Nephron (organoid): ENCODE measurements around the gene RAVER2.

ENCODE experiments used
- H3K27ac Mint-ChIP-seq, 3 experiments: 2 replicates each; pipeline ENCODE4 v1.8.0; 2020; ENCODE audit warnings: mixed read lengths in 3 of 3, mild to moderate bottlenecking in 2 of 3, moderate library complexity in 1 of 3
- H3K27me3 Mint-ChIP-seq: 2 replicates; pipeline ENCODE4 v1.8.0; 2021; ENCODE audit warnings: low read depth, mild to moderate bottlenecking, moderate library complexity, mixed read lengths
- H3K36me3 Mint-ChIP-seq: 2 replicates; pipeline ENCODE4 v1.8.0; 2020; ENCODE audit warnings: low read depth, mixed read lengths
- H3K4me1 Mint-ChIP-seq: 2 replicates; pipeline ENCODE4 v1.8.0; 2020; ENCODE audit warnings: mixed read lengths
- H3K4me3 Mint-ChIP-seq, 3 experiments: 2 replicates each; pipeline ENCODE4 v1.8.0; 2020; ENCODE audit warnings: mild to moderate bottlenecking in 3 of 3, mixed read lengths in 3 of 3, moderate library complexity in 2 of 3
- H3K9me3 Mint-ChIP-seq: 2 replicates; pipeline ENCODE4 v1.8.0; 2020; ENCODE audit warnings: mixed read lengths
- TF ChIP-seq, protein P1 (sequence below), 3 experiments: fragments of 200-600 bp; sonication (generic); IDR thresholded peaks; one replicate each; pipeline ENCODE4 v1.5.0; 2021; ENCODE audit warnings: antibody characterized with exemption in 3 of 3; ENCODE audit not compliant: unreplicated experiment in 3 of 3

RAVER2 gene

DNA sequence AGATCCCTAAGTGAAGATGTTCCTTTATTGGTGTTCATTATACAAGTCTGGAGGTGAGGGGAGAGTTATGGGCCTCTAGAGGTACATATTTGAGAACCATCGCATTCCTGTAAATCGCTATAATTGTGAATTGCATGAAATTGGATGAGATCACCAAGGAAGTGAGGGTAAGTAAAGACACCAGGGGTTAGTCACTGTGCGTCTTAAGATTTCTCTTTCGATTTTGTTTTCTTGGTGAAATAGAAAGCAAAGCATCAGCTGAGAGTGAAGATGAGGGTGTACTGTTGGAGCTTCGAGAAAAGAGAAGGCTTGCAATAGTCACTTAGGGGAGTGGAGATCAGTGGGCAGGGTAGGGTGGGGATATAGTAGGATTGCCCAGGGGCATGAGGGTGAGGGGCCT, 82.1 kb downstream of the RAVER2 start:
- Mint-ChIP-seq H3K36me3 (peaks cover 11% of the 10 kb centered on the region), H3K4me3 (no peak overlapping the region), H3K4me1 (peaks cover 24% of the 10 kb centered on the region)

DNA sequence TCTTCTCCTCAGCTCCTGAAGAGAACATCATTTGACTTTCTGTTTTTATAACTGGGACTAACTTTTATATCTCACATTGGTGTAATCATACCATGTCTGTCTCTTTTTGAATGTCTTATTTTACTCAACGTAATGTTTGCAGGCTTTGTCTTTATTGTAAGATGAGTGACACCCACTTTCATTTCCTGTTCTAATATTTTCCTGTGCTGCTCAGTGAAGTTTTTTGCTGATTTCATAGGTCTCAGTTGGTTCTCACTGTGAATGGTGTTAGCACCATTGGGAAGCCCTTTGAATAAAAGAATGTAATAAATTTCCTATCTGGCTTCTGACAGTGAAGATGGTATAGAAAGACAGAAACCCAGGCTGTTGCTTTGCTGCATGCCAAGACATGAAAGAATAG, 84.0 kb downstream of the RAVER2 start:
- H3K4me1 Mint-ChIP-seq = peaks cover 24% of the 10 kb centered on the region

More for the DNA sequence above, 82.1 kb downstream of the RAVER2 start:
- H3K9me3 Mint-ChIP-seq = no peaks in the 10 kb centered on the region
- no peaks in the 10 kb centered on the region for H3K27me3 Mint-ChIP-seq
- H3K27ac Mint-ChIP-seq = no peak overlapping the region
- TF ChIP-seq, protein P1, sequence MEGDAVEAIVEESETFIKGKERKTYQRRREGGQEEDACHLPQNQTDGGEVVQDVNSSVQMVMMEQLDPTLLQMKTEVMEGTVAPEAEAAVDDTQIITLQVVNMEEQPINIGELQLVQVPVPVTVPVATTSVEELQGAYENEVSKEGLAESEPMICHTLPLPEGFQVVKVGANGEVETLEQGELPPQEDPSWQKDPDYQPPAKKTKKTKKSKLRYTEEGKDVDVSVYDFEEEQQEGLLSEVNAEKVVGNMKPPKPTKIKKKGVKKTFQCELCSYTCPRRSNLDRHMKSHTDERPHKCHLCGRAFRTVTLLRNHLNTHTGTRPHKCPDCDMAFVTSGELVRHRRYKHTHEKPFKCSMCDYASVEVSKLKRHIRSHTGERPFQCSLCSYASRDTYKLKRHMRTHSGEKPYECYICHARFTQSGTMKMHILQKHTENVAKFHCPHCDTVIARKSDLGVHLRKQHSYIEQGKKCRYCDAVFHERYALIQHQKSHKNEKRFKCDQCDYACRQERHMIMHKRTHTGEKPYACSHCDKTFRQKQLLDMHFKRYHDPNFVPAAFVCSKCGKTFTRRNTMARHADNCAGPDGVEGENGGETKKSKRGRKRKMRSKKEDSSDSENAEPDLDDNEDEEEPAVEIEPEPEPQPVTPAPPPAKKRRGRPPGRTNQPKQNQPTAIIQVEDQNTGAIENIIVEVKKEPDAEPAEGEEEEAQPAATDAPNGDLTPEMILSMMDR (IDR thresholded peaks at IDR 0.05; ENCODE audit: unreplicated experiment in 3 of 3) = no peak

DNA sequence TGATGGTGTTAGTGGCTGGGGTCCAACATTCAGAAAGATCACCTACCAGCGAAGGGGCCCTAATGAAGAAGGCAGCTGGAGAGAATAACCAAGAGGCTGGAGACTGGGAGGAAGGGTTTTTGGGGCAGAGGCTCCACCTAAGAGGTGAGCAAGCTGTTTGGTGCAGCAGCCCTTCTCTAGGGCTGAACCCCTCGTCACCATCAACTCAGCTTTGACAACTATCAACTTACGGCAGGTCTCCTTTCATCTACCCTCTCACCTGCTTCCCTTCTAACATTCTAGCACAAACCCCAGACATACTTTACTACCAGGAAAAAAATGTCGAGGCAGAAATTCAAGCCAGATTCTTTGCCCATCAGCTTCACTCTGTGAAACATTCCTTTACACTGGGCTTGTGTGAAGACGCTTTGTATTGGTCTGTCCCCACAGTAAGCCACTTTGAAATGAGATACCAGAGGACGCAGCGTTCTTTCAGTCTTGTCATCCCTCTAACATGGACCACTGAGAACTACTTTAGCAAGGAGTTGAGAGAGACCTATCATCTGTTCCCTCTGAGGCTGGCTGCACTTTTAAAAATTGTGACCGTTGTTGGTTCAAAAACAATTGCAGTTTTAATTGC, 84.6 kb downstream of the RAVER2 start:
- Mint-ChIP-seq H3K4me3 (no peak overlapping the region), H3K27ac (peak overlapping the region in 1 of 3 experiments; percentile 54), H3K36me3 (peaks cover 33% of the 10 kb centered on the region), H3K4me1 (peaks cover 18% of the 10 kb centered on the region), H3K9me3 (no peaks in the 10 kb centered on the region), H3K27me3 (no peaks in the 10 kb centered on the region)
- TF ChIP-seq, protein P1 (IDR thresholded peaks at IDR 0.05; ENCODE audit: unreplicated experiment in 3 of 3) = no peak

More for the DNA sequence above, 84.0 kb downstream of the RAVER2 start:
- H3K27me3 Mint-ChIP-seq = no peaks in the 10 kb centered on the region
- no peak overlapping the region for H3K27ac Mint-ChIP-seq
- H3K4me3 Mint-ChIP-seq = no peak overlapping the region
- TF ChIP-seq, protein P1 (IDR thresholded peaks at IDR 0.05; ENCODE audit: unreplicated experiment in 3 of 3) = no peak
- H3K36me3 Mint-ChIP-seq = peaks cover 26% of the 10 kb centered on the region
- no peaks in the 10 kb centered on the region for H3K9me3 Mint-ChIP-seq

DNA sequence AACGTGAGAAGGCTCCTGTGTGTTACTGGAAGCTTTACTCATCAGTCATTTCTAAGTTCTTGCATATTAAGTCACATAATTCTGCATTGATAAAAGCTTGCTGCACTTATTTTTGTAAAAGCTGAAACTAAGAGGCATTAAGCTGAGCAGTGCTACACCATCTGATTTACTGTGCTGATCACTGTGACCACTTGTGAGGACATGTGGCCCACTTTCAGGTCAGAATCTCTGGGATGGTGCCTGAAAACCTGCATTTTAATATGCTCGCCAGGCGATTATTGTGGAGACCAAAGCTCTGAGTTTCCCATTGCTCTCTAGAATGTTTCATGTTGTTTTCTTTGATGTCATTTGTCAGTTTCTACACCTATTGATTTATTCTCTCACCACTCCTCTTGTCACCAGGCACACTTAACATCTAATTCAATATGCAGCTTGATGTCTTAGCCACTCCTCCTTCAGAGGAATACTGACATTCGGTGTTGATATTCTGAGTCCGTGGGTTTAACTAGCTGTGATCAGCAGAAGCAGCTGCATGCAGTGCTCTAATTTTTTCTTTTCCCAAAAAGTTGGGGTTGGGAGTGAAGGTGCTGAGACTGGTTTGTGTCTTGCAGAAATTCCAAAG, 85.3 kb downstream of the RAVER2 start:
- peaks cover 33% of the 10 kb centered on the region for H3K36me3 Mint-ChIP-seq
- no peak overlapping the region for H3K27ac Mint-ChIP-seq
- H3K4me1 Mint-ChIP-seq = peaks cover 18% of the 10 kb centered on the region
- TF ChIP-seq, protein P1 (IDR thresholded peaks at IDR 0.05; ENCODE audit: unreplicated experiment in 3 of 3) = no peak
- no peak overlapping the region for H3K4me3 Mint-ChIP-seq
- no peaks in the 10 kb centered on the region for H3K27me3 Mint-ChIP-seq
- H3K9me3 Mint-ChIP-seq = no peaks in the 10 kb centered on the region

DNA sequence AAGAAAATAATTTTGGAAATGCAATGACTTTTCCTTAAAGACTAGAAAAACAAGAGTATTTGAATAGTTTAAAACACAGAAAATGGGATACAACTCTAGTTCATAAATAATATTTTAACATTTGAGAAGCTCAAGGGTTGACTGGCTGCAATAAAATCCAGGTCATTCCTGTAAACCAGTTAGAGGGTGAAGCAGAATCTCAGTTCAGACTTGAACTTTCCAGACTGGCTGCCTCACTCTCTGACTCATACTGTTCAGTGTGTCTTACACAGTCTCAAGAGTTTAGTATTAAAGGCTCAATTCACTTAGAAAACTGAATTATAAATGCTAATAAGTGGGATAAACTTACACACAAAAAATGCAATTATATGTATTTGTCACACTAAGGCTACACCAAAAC, 89.9 kb downstream of the RAVER2 start:
- peaks cover 22% of the 10 kb centered on the region for H3K4me1 Mint-ChIP-seq
- H3K4me3 Mint-ChIP-seq = no peak overlapping the region
- no peak overlapping the region for H3K27ac Mint-ChIP-seq
- H3K36me3 Mint-ChIP-seq = peaks cover 60% of the 10 kb centered on the region
- H3K9me3 Mint-ChIP-seq = no peaks in the 10 kb centered on the region
- no peaks in the 10 kb centered on the region for H3K27me3 Mint-ChIP-seq
- TF ChIP-seq, protein P1 (IDR thresholded peaks at IDR 0.05; ENCODE audit: unreplicated experiment in 3 of 3) = no peak

DNA sequence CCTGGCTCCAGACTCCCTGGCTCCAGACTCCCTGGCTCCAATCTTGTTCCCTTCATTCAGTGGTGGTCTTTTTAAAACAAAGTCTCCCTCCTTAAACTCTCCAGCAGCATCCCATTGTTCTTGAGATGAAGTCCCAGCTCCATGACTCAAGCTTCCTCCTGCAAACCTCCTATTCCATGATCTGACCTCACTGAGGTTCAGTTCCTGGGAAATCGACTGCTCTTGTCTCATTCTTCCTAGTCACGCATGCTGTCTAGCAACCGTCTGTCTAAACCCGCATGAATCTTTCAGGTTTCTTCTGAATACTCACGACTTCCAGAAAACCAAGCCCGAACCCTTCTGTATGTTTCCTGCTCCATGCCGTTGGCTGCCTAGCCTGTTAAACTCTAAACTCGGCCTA, 91.9 kb downstream of the RAVER2 start:
- H3K36me3 Mint-ChIP-seq = peaks cover 71% of the 10 kb centered on the region

More for the DNA sequence above, 91.9 kb downstream of the RAVER2 start:
- Mint-ChIP-seq H3K9me3 (no peaks in the 10 kb centered on the region), H3K27me3 (no peaks in the 10 kb centered on the region), H3K27ac (no peak overlapping the region), H3K4me1 (peaks cover 30% of the 10 kb centered on the region), H3K4me3 (no peak overlapping the region)
- TF ChIP-seq, protein P1 (IDR thresholded peaks at IDR 0.05; ENCODE audit: unreplicated experiment in 3 of 3) = no peak
